Measurements from ENCODE around the gene TGFB3. TPM values are rescaled to one million over a fixed set of nuclear protein-coding genes. Genes with fewer than 3 reads are reported as not detected.

Gene TGFB3
- total RNA-seq (7.4 TPM), polyA plus RNA-seq (under 1 TPM in 3 of 4 donors, not detected in 1; 0.16 to 0.93 (median 0.38) TPM)

- peak; percentile 32 to 77 (median 63) for DNase-seq
- Mint-ChIP-seq H3K27ac (peak within 1 kb of the TSS; percentile 89 to 96 (median 91)), H3K9me3 (no peaks in the 10 kb centered on the region), H3K36me3 (peaks cover 3% of the 10 kb centered on the region), H3K4me3 (peak within 1 kb of the TSS; percentile 82 to 92 (median 88)), H3K27me3 (no peaks in the 10 kb centered on the region), H3K4me1 (peaks cover 12 to 59% (median 36%) of the 10 kb centered on the region in 4 donors)
- H3K4me3 ChIP-seq (ENCODE audit: low read depth, low read length) = peak within 1 kb of the TSS; percentile 80
- H3K9me3 ChIP-seq (ENCODE audit: control insufficient read depth in 2 of 2, low read length in 2 of 2) = no peaks in the 10 kb centered on the region
- no peaks in the 10 kb centered on the region for H3K36me3 ChIP-seq (ENCODE audit: control insufficient read depth, insufficient read depth, low read length)
- H3K4me1 ChIP-seq (ENCODE audit: control insufficient read depth, insufficient read depth, low read length, poor library complexity, severe bottlenecking) = peaks cover 39% of the 10 kb centered on the region
- H3K27me3 ChIP-seq (ENCODE audit: control insufficient read depth, insufficient read depth, low read length) = no peaks in the 10 kb centered on the region
- peak within 1 kb of the TSS; percentile 68 for H3K27ac ChIP-seq (ENCODE audit: insufficient read depth, low read length, poor library complexity, severe bottlenecking)
- ATAC-seq (ENCODE audit: low read depth in 2 of 2) = peak; percentile 36 to 47
These were observed at the start of gene TGFB3 for GRCh38 chr14:75981426-75982265. TSS of gene TGFB3 (minus strand) at chr14:75981995. CDS start at chr14:75980893, 1,102 bp downstream.

GRCh38 chr14:76024211-76024907 lies 42.6 kb upstream of the TGFB3 start:
- H3K27me3 ChIP-seq (ENCODE audit: control insufficient read depth, insufficient read depth, low read length) = no peaks in the 10 kb centered on the region
- peaks cover 3 to 4% of the 10 kb centered on the region in 2 experiments for H3K9me3 ChIP-seq (ENCODE audit: control insufficient read depth in 2 of 2, low read length in 2 of 2)
- no peak overlapping the region for H3K27ac Mint-ChIP-seq
- H3K9me3 Mint-ChIP-seq = peaks cover 1 to 12% (median 7%) of the 10 kb centered on the region in 7 donors
- no peaks in the 10 kb centered on the region for H3K4me1 ChIP-seq (ENCODE audit: control insufficient read depth, insufficient read depth, low read length, poor library complexity, severe bottlenecking)
- peaks cover 48% of the 10 kb centered on the region for H3K36me3 Mint-ChIP-seq
- DNase-seq = no peak
- no peaks in the 10 kb centered on the region for H3K27me3 Mint-ChIP-seq
- peaks cover 5% of the 10 kb centered on the region for H3K36me3 ChIP-seq (ENCODE audit: control insufficient read depth, insufficient read depth, low read length)
- no peaks in the 10 kb centered on the region for H3K4me1 Mint-ChIP-seq
- H3K4me3 ChIP-seq (ENCODE audit: low read depth, low read length) = no peak overlapping the region
- no peak overlapping the region for H3K27ac ChIP-seq (ENCODE audit: insufficient read depth, low read length, poor library complexity, severe bottlenecking)
- no peak for ATAC-seq (ENCODE audit: low read depth in 2 of 2)
- H3K4me3 Mint-ChIP-seq = no peak overlapping the region

GRCh38 chr14:76023757-76024156 lies 42.0 kb upstream of the TGFB3 start:
- Mint-ChIP-seq H3K9me3 (peaks cover 1 to 17% (median 11%) of the 10 kb centered on the region in 7 donors), H3K36me3 (peaks cover 54% of the 10 kb centered on the region), H3K27me3 (no peaks in the 10 kb centered on the region), H3K27ac (no peak overlapping the region), H3K4me1 (no peaks in the 10 kb centered on the region), H3K4me3 (no peak overlapping the region)
- DNase-seq (no peak), ATAC-seq (ENCODE audit: low read depth in 2 of 2) (no peak)
- Histone ChIP-seq H3K4me3 (ENCODE audit: low read depth, low read length) (no peak overlapping the region), H3K9me3 (ENCODE audit: control insufficient read depth in 2 of 2, low read length in 2 of 2) (peaks cover 5 to 10% of the 10 kb centered on the region in 2 experiments), H3K36me3 (ENCODE audit: control insufficient read depth, insufficient read depth, low read length) (peaks cover 9% of the 10 kb centered on the region), H3K27ac (ENCODE audit: insufficient read depth, low read length, poor library complexity, severe bottlenecking) (no peak overlapping the region), H3K4me1 (ENCODE audit: control insufficient read depth, insufficient read depth, low read length, poor library complexity, severe bottlenecking) (no peaks in the 10 kb centered on the region), H3K27me3 (ENCODE audit: control insufficient read depth, insufficient read depth, low read length) (no peaks in the 10 kb centered on the region)

- Histone ChIP-seq H3K36me3 (ENCODE audit: control insufficient read depth, insufficient read depth, low read length) (peaks cover 12% of the 10 kb centered on the region), H3K9me3 (ENCODE audit: control insufficient read depth in 2 of 2, low read length in 2 of 2) (peaks cover 5 to 13% of the 10 kb centered on the region in 2 experiments), H3K4me3 (ENCODE audit: low read depth, low read length) (no peak overlapping the region), H3K4me1 (ENCODE audit: control insufficient read depth, insufficient read depth, low read length, poor library complexity, severe bottlenecking) (no peaks in the 10 kb centered on the region), H3K27me3 (ENCODE audit: control insufficient read depth, insufficient read depth, low read length) (no peaks in the 10 kb centered on the region), H3K27ac (ENCODE audit: insufficient read depth, low read length, poor library complexity, severe bottlenecking) (no peak overlapping the region)
- no peak overlapping the region for H3K4me3 Mint-ChIP-seq
- H3K36me3 Mint-ChIP-seq = peaks cover 58% of the 10 kb centered on the region
- no peak for DNase-seq
- no peak overlapping the region for H3K27ac Mint-ChIP-seq
- no peak for ATAC-seq (ENCODE audit: low read depth in 2 of 2)
- H3K9me3 Mint-ChIP-seq = peaks cover 1 to 24% (median 13%) of the 10 kb centered on the region in 7 donors
- H3K27me3 Mint-ChIP-seq = no peaks in the 10 kb centered on the region
- H3K4me1 Mint-ChIP-seq = no peaks in the 10 kb centered on the region
These were observed 41.2 kb upstream of the TGFB3 start for GRCh38 chr14:76022991-76023390.

GRCh38 chr14:76019676-76020075 lies 37.9 kb upstream of the TGFB3 start:
- Histone ChIP-seq H3K27ac (ENCODE audit: insufficient read depth, low read length, poor library complexity, severe bottlenecking) (no peak overlapping the region), H3K4me3 (ENCODE audit: low read depth, low read length) (no peak overlapping the region), H3K27me3 (ENCODE audit: control insufficient read depth, insufficient read depth, low read length) (no peaks in the 10 kb centered on the region), H3K4me1 (ENCODE audit: control insufficient read depth, insufficient read depth, low read length, poor library complexity, severe bottlenecking) (no peaks in the 10 kb centered on the region), H3K36me3 (ENCODE audit: control insufficient read depth, insufficient read depth, low read length) (peaks cover 12% of the 10 kb centered on the region), H3K9me3 (ENCODE audit: control insufficient read depth in 2 of 2, low read length in 2 of 2) (peaks cover 5 to 13% of the 10 kb centered on the region in 2 experiments)
- ATAC-seq (ENCODE audit: low read depth in 2 of 2) = no peak
- Mint-ChIP-seq H3K36me3 (peaks cover 75% of the 10 kb centered on the region), H3K9me3 (peaks cover 4 to 29% (median 13%) of the 10 kb centered on the region in 7 donors), H3K27me3 (no peaks in the 10 kb centered on the region), H3K4me3 (no peak overlapping the region), H3K27ac (no peak overlapping the region), H3K4me1 (peaks cover 0 to 5% (median 0%) of the 10 kb centered on the region in 4 donors)
- DNase-seq = no peak

- DNase-seq = no peak
- no peaks in the 10 kb centered on the region for H3K4me1 ChIP-seq (ENCODE audit: control insufficient read depth, insufficient read depth, low read length, poor library complexity, severe bottlenecking)
- no peak overlapping the region for H3K4me3 Mint-ChIP-seq
- H3K27me3 Mint-ChIP-seq = no peaks in the 10 kb centered on the region
- H3K4me1 Mint-ChIP-seq = peaks cover 0 to 5% (median 0%) of the 10 kb centered on the region in 4 donors
- H3K27me3 ChIP-seq (ENCODE audit: control insufficient read depth, insufficient read depth, low read length) = no peaks in the 10 kb centered on the region
- peaks cover 12% of the 10 kb centered on the region for H3K36me3 ChIP-seq (ENCODE audit: control insufficient read depth, insufficient read depth, low read length)
- no peak for ATAC-seq (ENCODE audit: low read depth in 2 of 2)
- H3K27ac ChIP-seq (ENCODE audit: insufficient read depth, low read length, poor library complexity, severe bottlenecking) = no peak overlapping the region
- H3K9me3 Mint-ChIP-seq = peaks cover 3 to 29% (median 13%) of the 10 kb centered on the region in 7 donors
- peaks cover 91% of the 10 kb centered on the region for H3K36me3 Mint-ChIP-seq
- H3K9me3 ChIP-seq (ENCODE audit: control insufficient read depth in 2 of 2, low read length in 2 of 2) = peaks cover 5 to 13% of the 10 kb centered on the region in 2 experiments
- no peak overlapping the region for H3K27ac Mint-ChIP-seq
- H3K4me3 ChIP-seq (ENCODE audit: low read depth, low read length) = no peak overlapping the region
These were observed 33.9 kb upstream of the TGFB3 start for GRCh38 chr14:76015668-76016067.

GRCh38 chr14:76015191-76015590 lies 33.4 kb upstream of the TGFB3 start:
- peaks cover 3 to 25% (median 10%) of the 10 kb centered on the region in 7 donors for H3K9me3 Mint-ChIP-seq
- no peaks in the 10 kb centered on the region for H3K27me3 ChIP-seq (ENCODE audit: control insufficient read depth, insufficient read depth, low read length)
- no peaks in the 10 kb centered on the region for H3K4me1 ChIP-seq (ENCODE audit: control insufficient read depth, insufficient read depth, low read length, poor library complexity, severe bottlenecking)
- no peak overlapping the region for H3K27ac ChIP-seq (ENCODE audit: insufficient read depth, low read length, poor library complexity, severe bottlenecking)
- no peak for DNase-seq
- H3K4me1 Mint-ChIP-seq = peaks cover 0 to 5% (median 0%) of the 10 kb centered on the region in 4 donors
- H3K36me3 Mint-ChIP-seq = peaks cover 86% of the 10 kb centered on the region
- peaks cover 5 to 13% of the 10 kb centered on the region in 2 experiments for H3K9me3 ChIP-seq (ENCODE audit: control insufficient read depth in 2 of 2, low read length in 2 of 2)
- H3K27ac Mint-ChIP-seq = no peak overlapping the region
- ATAC-seq (ENCODE audit: low read depth in 2 of 2) = no peak
- no peaks in the 10 kb centered on the region for H3K27me3 Mint-ChIP-seq
- no peak overlapping the region for H3K4me3 ChIP-seq (ENCODE audit: low read depth, low read length)
- H3K36me3 ChIP-seq (ENCODE audit: control insufficient read depth, insufficient read depth, low read length) = peaks cover 12% of the 10 kb centered on the region
- no peak overlapping the region for H3K4me3 Mint-ChIP-seq
